CD4-positive, alpha-beta T cell (primary cell): Measurements from ENCODE around the gene IPCEF1. TPM values are rescaled to one million over a fixed set of nuclear protein-coding genes. Genes with fewer than 3 reads are reported as not detected.

Source experiments
- ATAC-seq: fragments of 200-7000 bp; cut with Tn5 transposase; one replicate; pipeline ENCODE4 v1.10.0; 2022; ENCODE audit warnings: mild to moderate bottlenecking; ENCODE audit not compliant: poor library complexity
- CTCF ChIA-PET: fragments of 350-600 bp; sonication (Branson Sonifier 250); formaldehyde crosslinking; loops from one replicate; lab custom pipeline; 2021; ENCODE audit warnings: antibody characterized with exemption, inconsistent platforms; lab: Charles Lee
- POLR2A ChIA-PET: fragments of 350-600 bp; sonication (Branson Sonifier 250); formaldehyde crosslinking; loops from one replicate; lab custom pipeline; 2021; ENCODE audit warnings: antibody characterized with exemption, inconsistent platforms; lab: Charles Lee
- DNase-seq, 14 experiments: peaks; one replicate each; pipeline ENCODE4 v3.0.0-alpha.2; 2013 to 2020; ENCODE audit warnings: mixed read lengths in 2 of 14
- H3K27ac ChIP-seq, 2 donors: one replicate each; pipeline versions ENCODE4 v1.5.1 to v1.7.0; 2013; ENCODE audit warnings: low read length in 2 of 2, low read depth in 1 of 2, mild to moderate bottlenecking in 1 of 2
- H3K27me3 ChIP-seq, 2 experiments: 1 replicate in 1 of 2; 2 replicates in 1 of 2; pipeline versions ENCODE4 v1.6.1 to v1.7.0; 2013; ENCODE audit warnings: low read length in 2 of 2, control low read depth in 1 of 2, mild to moderate bottlenecking in 1 of 2, moderate library complexity in 1 of 2; ENCODE audit not compliant: insufficient read depth in 2 of 2, control insufficient read depth in 1 of 2
- H3K36me3 ChIP-seq: one replicate; pipeline ENCODE4 v1.6.1; 2013; ENCODE audit warnings: low read length, control low read depth; ENCODE audit not compliant: insufficient read depth
- H3K4me1 ChIP-seq: one replicate; pipeline ENCODE4 v1.6.1; 2013; ENCODE audit warnings: low read length, control low read depth; ENCODE audit not compliant: insufficient read depth
- H3K4me3 ChIP-seq: one replicate; pipeline ENCODE4 v1.5.1; 2013; ENCODE audit warnings: mild to moderate bottlenecking, low read length, moderate library complexity
- H3K9me3 ChIP-seq, 2 experiments: 1 replicate in 1 of 2; 2 replicates in 1 of 2; pipeline versions ENCODE4 v1.6.1 to v1.7.0; 2013; ENCODE audit warnings: low read length in 2 of 2, mild to moderate bottlenecking in 2 of 2, control low read depth in 1 of 2, moderate library complexity in 1 of 2; ENCODE audit not compliant: control insufficient read depth in 1 of 2, insufficient read depth in 1 of 2
- H3K27ac Mint-ChIP-seq: one replicate; pipeline ENCODE4 v1.8.0; 2020; ENCODE audit warnings: mixed read lengths
- H3K27me3 Mint-ChIP-seq: one replicate; pipeline ENCODE4 v1.8.0; 2021; ENCODE audit warnings: mixed read lengths
- H3K36me3 Mint-ChIP-seq: one replicate; pipeline ENCODE4 v1.8.0; 2021; ENCODE audit warnings: low read depth, mixed read lengths
- H3K4me1 Mint-ChIP-seq: one replicate; pipeline ENCODE4 v1.8.0; 2021; ENCODE audit warnings: low read depth, mixed read lengths
- H3K4me3 Mint-ChIP-seq: one replicate; pipeline ENCODE4 v1.8.0; 2020; ENCODE audit warnings: mild to moderate bottlenecking, mixed read lengths
- H3K9me3 Mint-ChIP-seq: one replicate; pipeline ENCODE4 v1.8.0; 2020; ENCODE audit warnings: mixed read lengths
- CTCF ChIP-seq: fragments of 200-600 bp; IDR thresholded peaks from one replicate; pipeline ENCODE4 v1.8.0; 2022; ENCODE audit warnings: antibody characterized with exemption, mild to moderate bottlenecking
- intact Hi-C, 2 experiments: fragments of 100-400 bp; cut with DNase I in 1 of 2; cut with micrococcal nuclease in 1 of 2; formaldehyde crosslinking; loops; one replicate each; pipeline versions ENCODE4 v1.15.1 to v1.9.0; 2023 to 2025; cut with DNase I, micrococcal nuclease
- total RNA-seq, 174 experiments: library from RNA in 2 of 174; stranded (reverse) in 2 of 174; gene quantifications; one replicate each; pipeline ENCODE4 v1.2.3 and lab custom pipeline; 2021 to 2026

IPCEF1 gene
- total RNA-seq, 2 experiments from 2014 or later = 92.4 to 96.8 TPM

DNA sequence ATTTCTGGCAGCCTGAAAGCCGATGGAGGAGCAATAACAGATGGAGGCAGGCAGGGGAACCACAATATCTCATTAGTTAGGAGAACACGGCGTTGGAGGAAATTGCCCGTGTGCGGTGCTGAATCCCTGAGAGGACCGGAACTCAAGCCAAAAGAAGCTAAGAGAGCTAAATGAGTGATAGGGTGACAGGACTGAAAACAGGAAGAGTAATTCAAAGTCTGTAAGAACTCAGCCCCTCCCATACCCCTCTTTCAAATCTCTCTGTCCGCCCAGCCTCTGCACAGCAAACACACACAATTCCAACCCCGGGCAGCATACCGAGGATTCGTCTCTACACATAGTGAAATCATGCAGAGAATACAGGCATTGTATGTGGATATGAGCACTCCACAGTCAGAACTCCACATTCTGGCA is 2.6 kb upstream of the IPCEF1 start:
- peak in 3 of 14 experiments; percentile 11 to 26 (median 18) for DNase-seq
- no peaks in the 10 kb centered on the region for H3K36me3 Mint-ChIP-seq
- H3K9me3 ChIP-seq = no peaks in the 10 kb centered on the region
- H3K9me3 Mint-ChIP-seq = no peaks in the 10 kb centered on the region
- intact Hi-C loops = no loop called here
- TF ChIP-seq CTCF = no peak
- POLR2A ChIA-PET = no interaction called here
- no peak overlapping the region for H3K27ac ChIP-seq
- no peaks in the 10 kb centered on the region for H3K36me3 ChIP-seq
- ATAC-seq = no peak
- CTCF ChIA-PET = no interaction called here
- peaks cover 15% of the 10 kb centered on the region for H3K4me1 Mint-ChIP-seq
- no peak overlapping the region for H3K27ac Mint-ChIP-seq
- H3K4me1 ChIP-seq = no peaks in the 10 kb centered on the region
- H3K4me3 Mint-ChIP-seq = peak overlapping the region; percentile 42
- H3K27me3 ChIP-seq = no peaks in the 10 kb centered on the region
- H3K4me3 ChIP-seq = peak overlapping the region; percentile 0
- no peaks in the 10 kb centered on the region for H3K27me3 Mint-ChIP-seq

GRCh38 chr6:154358019-154358545 is 1.5 kb upstream of the IPCEF1 start:
- no peak overlapping the region for H3K27ac Mint-ChIP-seq
- ChIA-PET POLR2A (no interaction called here), CTCF (no interaction called here)
- peaks cover 15% of the 10 kb centered on the region for H3K4me1 Mint-ChIP-seq
- ATAC-seq (no peak), DNase-seq (no peak)
- no peak for TF ChIP-seq CTCF
- H3K4me1 ChIP-seq = no peaks in the 10 kb centered on the region
- H3K27ac ChIP-seq = no peak overlapping the region
- H3K36me3 Mint-ChIP-seq = no peaks in the 10 kb centered on the region
- H3K9me3 ChIP-seq = no peaks in the 10 kb centered on the region
- no peaks in the 10 kb centered on the region for H3K9me3 Mint-ChIP-seq
- H3K27me3 Mint-ChIP-seq = no peaks in the 10 kb centered on the region
- H3K36me3 ChIP-seq = no peaks in the 10 kb centered on the region
- intact Hi-C loops = no loop called here
- no peak overlapping the region for H3K4me3 Mint-ChIP-seq
- H3K4me3 ChIP-seq = no peak overlapping the region
- no peaks in the 10 kb centered on the region for H3K27me3 ChIP-seq

GRCh38 chr6:154356113-154356512 is 490 bp downstream of the IPCEF1 start:
- ChIA-PET CTCF (no interaction called here), POLR2A (no interaction called here)
- Histone ChIP-seq H3K4me3 (peak overlapping the region; percentile 3), H3K27ac (no peak overlapping the region), H3K36me3 (no peaks in the 10 kb centered on the region), H3K9me3 (no peaks in the 10 kb centered on the region), H3K27me3 (no peaks in the 10 kb centered on the region), H3K4me1 (no peaks in the 10 kb centered on the region)
- no peaks in the 10 kb centered on the region for H3K36me3 Mint-ChIP-seq
- peaks cover 15% of the 10 kb centered on the region for H3K4me1 Mint-ChIP-seq
- H3K27ac Mint-ChIP-seq = no peak overlapping the region
- intact Hi-C loops = no loop called here
- no peaks in the 10 kb centered on the region for H3K9me3 Mint-ChIP-seq
- no peaks in the 10 kb centered on the region for H3K27me3 Mint-ChIP-seq
- DNase-seq (no peak), ATAC-seq (no peak)
- no peak for TF ChIP-seq CTCF
- no peak overlapping the region for H3K4me3 Mint-ChIP-seq
